ENCODE data around the gene NNMT. TPM values are rescaled to one million over a fixed set of nuclear protein-coding genes. Genes with fewer than 3 reads are reported as not detected.

Gene NNMT
- total RNA-seq = 236 and 711 TPM in 2 replicates

DNA sequence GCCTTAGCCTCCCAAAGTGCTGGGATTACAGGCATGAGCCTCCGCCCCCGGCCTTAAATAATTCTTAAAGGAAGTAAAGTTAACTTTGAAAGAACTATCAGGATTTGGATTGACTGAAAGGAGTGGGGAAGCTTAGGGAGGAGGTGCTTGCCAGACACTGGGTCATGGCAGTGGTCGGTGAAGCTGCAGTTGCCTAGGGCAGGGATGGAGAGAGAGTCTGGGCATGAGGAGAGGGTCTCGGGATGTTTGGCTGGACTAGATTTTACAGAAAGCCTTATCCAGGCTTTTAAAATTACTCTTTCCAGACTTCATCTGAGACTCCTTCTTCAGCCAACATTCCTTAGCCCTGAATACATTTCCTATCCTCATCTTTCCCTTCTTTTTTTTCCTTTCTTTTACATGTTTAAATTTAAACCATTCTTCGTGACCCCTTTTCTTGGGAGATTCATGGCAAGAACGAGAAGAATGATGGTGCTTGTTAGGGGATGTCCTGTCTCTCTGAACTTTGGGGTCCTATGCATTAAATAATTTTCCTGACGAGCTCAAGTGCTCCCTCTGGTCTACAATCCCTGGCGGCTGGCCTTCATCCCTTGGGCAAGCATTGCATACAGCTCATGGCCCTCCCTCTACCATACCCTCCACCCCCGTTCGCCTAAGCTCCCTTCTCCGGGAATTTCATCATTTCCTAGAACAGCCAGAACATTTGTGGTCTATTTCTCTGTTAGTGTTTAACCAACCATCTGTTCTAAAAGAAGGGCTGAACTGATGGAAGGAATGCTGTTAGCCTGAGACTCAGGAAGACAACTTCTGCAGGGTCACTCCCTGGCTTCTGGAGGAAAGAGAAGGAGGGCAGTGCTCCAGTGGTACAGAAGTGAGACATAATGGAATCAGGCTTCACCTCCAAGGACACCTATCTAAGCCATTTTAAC is at the start of gene NNMT:
TSS of gene NNMT (plus strand) at position 724 of the 929 bp plus-strand sequence. CDS start at position 882, 158 bp downstream.

Other genes with a start within 250 kb of the NNMT start
- gene ZBTB16, start 236.7 kb upstream of the NNMT start, total RNA-seq = under 0.01 and 0.43 TPM in 2 replicates
- gene C11orf71, start 104.1 kb downstream of the NNMT start, total RNA-seq = 3.9 and 5.6 TPM in 2 replicates
- gene RBM7, start 104.3 kb downstream of the NNMT start, total RNA-seq = 31.6 and 60.6 TPM in 2 replicates
- gene REXO2, start 143.1 kb downstream of the NNMT start, total RNA-seq = 123 and 398 TPM in 2 replicates

All from placental pericyte (primary cell).